Skeletal muscle tissue (tissue), 4 donors: ENCODE measurements around the gene ABCA2. TPM values are rescaled to one million over a fixed set of nuclear protein-coding genes. Genes with fewer than 3 reads are reported as not detected.
A peak's percentile ranks its signal among the peaks of the same experiment; 100 is the strongest.

Experiments used
- H3K27ac ChIP-seq: one replicate; pipeline ENCODE4 v1.7.0; 2013; ENCODE audit warnings: mild to moderate bottlenecking, low read depth, low read length, inconsistent platforms
- H3K27me3 ChIP-seq, 3 donors: one replicate each; pipeline ENCODE4 v1.7.0; 2013; ENCODE audit warnings: low read length in 3 of 3; ENCODE audit not compliant: control insufficient read depth in 3 of 3, insufficient read depth in 3 of 3
- H3K36me3 ChIP-seq, 3 donors: one replicate each; pipeline ENCODE4 v1.7.0; 2013; ENCODE audit warnings: low read length in 3 of 3; ENCODE audit not compliant: control insufficient read depth in 3 of 3, insufficient read depth in 3 of 3
- H3K4me1 ChIP-seq, 3 donors: one replicate each; pipeline ENCODE4 v1.7.0; 2013; ENCODE audit warnings: low read length in 3 of 3, mild to moderate bottlenecking in 3 of 3; ENCODE audit not compliant: control insufficient read depth in 3 of 3, insufficient read depth in 3 of 3
- H3K4me3 ChIP-seq, 3 donors: one replicate each; pipeline ENCODE4 v1.7.0; 2013; ENCODE audit warnings: low read length in 3 of 3
- H3K9ac ChIP-seq, 3 donors: one replicate each; pipeline ENCODE4 v1.7.0; 2013; ENCODE audit warnings: low read length in 3 of 3, mild to moderate bottlenecking in 3 of 3, moderate library complexity in 2 of 3, low read depth in 1 of 3
- H3K9me3 ChIP-seq, 3 donors: one replicate each; pipeline ENCODE4 v1.7.0; 2013; ENCODE audit warnings: low read length in 3 of 3; ENCODE audit not compliant: control insufficient read depth in 3 of 3
- total RNA-seq: library from RNA; depleted of rRNA; stranded (reverse); fragments of >200 nt; gene quantifications from one replicate; pipeline ENCODE4 v1.2.3, GENCODE V29; 2014
- donor health status: Osteomylitis.

Gene ABCA2
- total RNA-seq, 1 donor from 2014 or later, result 5.2 TPM

- Histone ChIP-seq H3K9ac (no peak within 1 kb of the TSS), H3K27ac (no peak within 1 kb of the TSS), H3K4me3 (no peak within 1 kb of the TSS), H3K36me3 (peaks cover 3 to 6% (median 3%) of the 10 kb centered on the region in 3 donors), H3K9me3 (no peaks in the 10 kb centered on the region), H3K4me1 (peaks cover 11 to 18% (median 13%) of the 10 kb centered on the region in 3 donors), H3K27me3 (peaks cover 6 to 19% (median 15%) of the 10 kb centered on the region in 3 donors)
These were observed 31.4 kb downstream of the ABCA2 start, which contains the start of gene CLIC3 for GRCh38 chr9:136996361-136997292. TSS of gene CLIC3 (minus strand) at chr9:136996568. CDS start at chr9:136996543, 25 bp downstream.

- Histone ChIP-seq H3K4me3 (no peak overlapping the region), H3K27ac (no peak overlapping the region), H3K4me1 (peaks cover 13 to 18% (median 15%) of the 10 kb centered on the region in 3 donors), H3K27me3 (peaks cover 6 to 19% (median 15%) of the 10 kb centered on the region in 3 donors), H3K36me3 (peaks cover 3 to 6% (median 3%) of the 10 kb centered on the region in 3 donors), H3K9ac (no peak overlapping the region), H3K9me3 (no peaks in the 10 kb centered on the region)
These were observed 32.2 kb downstream of the ABCA2 start for GRCh38 chr9:136995772-136996311.

- no peak overlapping the region for H3K4me3 ChIP-seq
- peaks cover 13 to 18% (median 15%) of the 10 kb centered on the region in 3 donors for H3K4me1 ChIP-seq
- H3K36me3 ChIP-seq, result peaks cover 3 to 6% (median 3%) of the 10 kb centered on the region in 3 donors
- peaks cover 0 to 2% (median 0%) of the 10 kb centered on the region in 3 donors for H3K9me3 ChIP-seq
- H3K9ac ChIP-seq, result no peak overlapping the region
- H3K27ac ChIP-seq, result no peak overlapping the region
- H3K27me3 ChIP-seq, result peaks cover 6 to 19% (median 15%) of the 10 kb centered on the region in 3 donors
These were observed 32.7 kb downstream of the ABCA2 start for GRCh38 chr9:136995362-136995761.

DNA sequence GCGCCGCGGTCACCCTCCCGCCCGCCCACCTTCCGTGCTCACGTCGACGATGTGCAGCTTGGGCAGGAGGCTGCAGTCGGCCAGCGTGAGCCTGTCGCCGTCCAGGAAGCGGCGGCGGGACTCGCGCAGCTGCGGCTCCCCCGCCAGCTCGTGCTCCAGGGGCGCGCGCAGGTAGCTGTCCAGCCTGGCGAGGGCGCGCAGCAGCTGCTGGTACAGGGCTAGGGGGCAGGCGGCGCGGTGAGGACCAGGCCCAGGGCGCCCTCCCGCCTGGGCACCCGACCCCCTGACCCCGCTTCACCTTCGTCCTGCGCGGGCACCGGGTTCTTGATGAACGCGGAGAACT, 33.2 kb downstream of the ABCA2 start:
- Histone ChIP-seq H3K36me3 (peaks cover 3 to 6% (median 3%) of the 10 kb centered on the region in 3 donors), H3K4me1 (peaks cover 13 to 18% (median 15%) of the 10 kb centered on the region in 3 donors), H3K9me3 (peaks cover 0 to 4% (median 0%) of the 10 kb centered on the region in 3 donors), H3K27me3 (peaks cover 6 to 19% (median 15%) of the 10 kb centered on the region in 3 donors), H3K4me3 (no peak overlapping the region), H3K27ac (no peak overlapping the region), H3K9ac (no peak overlapping the region)

- Histone ChIP-seq H3K9ac (peak overlapping the region in 1 of 3 donors; percentile 8), H3K4me1 (peaks cover 13 to 18% (median 15%) of the 10 kb centered on the region in 3 donors), H3K27me3 (peaks cover 6 to 18% (median 15%) of the 10 kb centered on the region in 3 donors), H3K4me3 (no peak overlapping the region), H3K36me3 (peaks cover 3 to 6% (median 3%) of the 10 kb centered on the region in 3 donors), H3K27ac (no peak overlapping the region), H3K9me3 (peaks cover 0 to 4% (median 0%) of the 10 kb centered on the region in 3 donors)
These were observed 33.7 kb downstream of the ABCA2 start for GRCh38 chr9:136994180-136994887.

GRCh38 chr9:136992819-136993369, 35.1 kb downstream of the ABCA2 start:
- H3K4me3 ChIP-seq, result peak overlapping the region; percentile 83 to 84 (median 83)
- H3K36me3 ChIP-seq, result peaks cover 3 to 6% (median 3%) of the 10 kb centered on the region in 3 donors
- peak overlapping the region; percentile 19 for H3K27ac ChIP-seq
- H3K9ac ChIP-seq, result peak overlapping the region; percentile 70 to 85 (median 85)
- H3K4me1 ChIP-seq, result peaks cover 13 to 18% (median 15%) of the 10 kb centered on the region in 3 donors
- peaks cover 6 to 15% (median 11%) of the 10 kb centered on the region in 3 donors for H3K27me3 ChIP-seq
- peaks cover 0 to 4% (median 0%) of the 10 kb centered on the region in 3 donors for H3K9me3 ChIP-seq

GRCh38 chr9:136991993-136992818, 35.8 kb downstream of the ABCA2 start, which contains the start of gene PAXX:
TSS of gene PAXX (plus strand) at chr9:136992422. CDS start at chr9:136992444, 22 bp downstream.
- Histone ChIP-seq H3K36me3 (peaks cover 3 to 6% (median 3%) of the 10 kb centered on the region in 3 donors), H3K27ac (peak within 1 kb of the TSS; percentile 19), H3K4me3 (peak within 1 kb of the TSS; percentile 83 to 84 (median 83)), H3K9me3 (peaks cover 0 to 4% (median 0%) of the 10 kb centered on the region in 3 donors), H3K9ac (peak within 1 kb of the TSS; percentile 70 to 85 (median 85)), H3K4me1 (peaks cover 13 to 18% (median 15%) of the 10 kb centered on the region in 3 donors), H3K27me3 (peaks cover 5 to 18% (median 8%) of the 10 kb centered on the region in 3 donors)

DNA sequence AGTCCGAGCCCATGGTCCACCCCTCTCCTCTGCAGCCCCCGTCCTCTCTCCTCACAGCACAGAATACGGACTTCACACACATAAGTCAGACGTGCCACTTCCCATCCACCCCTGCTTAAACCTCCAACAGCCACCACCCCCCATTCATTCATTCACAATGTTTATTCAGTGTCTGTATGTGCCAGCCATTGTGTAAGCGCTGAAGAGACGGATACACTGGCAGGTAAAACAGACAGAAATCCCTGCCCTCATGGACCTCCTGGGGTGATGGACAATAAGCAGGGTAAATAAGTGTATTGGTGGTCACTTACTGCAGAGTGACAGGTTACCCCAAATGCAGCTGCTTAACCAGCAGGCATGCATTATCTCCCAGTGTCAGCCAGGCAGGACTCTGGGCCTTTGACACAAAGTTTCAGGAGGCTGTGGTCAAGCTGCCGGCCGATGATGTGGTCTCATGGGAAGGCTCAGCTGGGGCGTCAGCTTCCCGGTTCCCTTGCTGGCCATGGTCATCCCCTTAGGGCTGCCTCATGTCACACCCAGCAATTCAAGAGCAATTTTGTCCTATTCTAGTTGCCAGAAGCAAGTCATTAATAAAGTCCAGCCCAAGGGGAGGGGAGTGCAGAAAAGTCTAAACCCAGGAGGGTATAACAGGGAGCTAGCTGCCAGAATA, 37.7 kb downstream of the ABCA2 start:
- Histone ChIP-seq H3K27me3 (peaks cover 6 to 13% (median 8%) of the 10 kb centered on the region in 3 donors), H3K27ac (no peak overlapping the region)

More for the DNA sequence above, 37.7 kb downstream of the ABCA2 start:
- Histone ChIP-seq H3K36me3 (peaks cover 3 to 6% (median 3%) of the 10 kb centered on the region in 3 donors), H3K9me3 (peaks cover 0 to 4% (median 0%) of the 10 kb centered on the region in 3 donors), H3K4me1 (peaks cover 10 to 15% (median 11%) of the 10 kb centered on the region in 3 donors), H3K9ac (no peak overlapping the region), H3K4me3 (no peak overlapping the region)
